OCI-LY7 (cell line): ENCODE results near the gene PSKH1. TPM values are rescaled to one million over a fixed set of nuclear protein-coding genes. Genes with fewer than 3 reads are reported as not detected.
A peak's percentile ranks its signal among the peaks of the same experiment; 100 is the strongest.

Experiments
- BruUV-seq: library from RNA; stranded (reverse); fragments of 400-500 nt; replicated peaks from 2 replicates; lab custom pipeline; 2021; lab: Mats Ljungman, UMichigan
- CTCF ChIA-PET: fragments of 300-600 bp; sonication (Branson Sonifier 250); formaldehyde crosslinking; loops from one replicate; lab custom pipeline; 2022; ENCODE audit warnings: antibody characterized with exemption; ENCODE audit not compliant: unreplicated experiment; lab: Charles Lee
- POLR2A ChIA-PET: fragments of 300-600 bp; sonication (Branson Sonifier 250); formaldehyde crosslinking; loops from one replicate; lab custom pipeline; 2022; ENCODE audit warnings: antibody characterized with exemption; lab: Charles Lee
- DNase-seq: peaks from one replicate; pipeline ENCODE4 v3.0.0-alpha.2; 2015; ENCODE audit warnings: low spot score
- H2AFZ ChIP-seq: fragments of 200-600 bp; sonication (generic), shearing (Covaris generic); 2 replicates; pipeline ENCODE4 v1.6.1; 2014; ENCODE audit warnings: mild to moderate bottlenecking, antibody characterized with exemption, low read length, moderate library complexity
- H3K27ac ChIP-seq: fragments of 200-600 bp; sonication (generic); 2 replicates; pipeline ENCODE4 v1.5.1; 2014; ENCODE audit warnings: mixed run types, low read depth, mild to moderate bottlenecking, moderate library complexity, low read length, inconsistent platforms; ENCODE audit not compliant: poor library complexity, severe bottlenecking
- H3K36me3 ChIP-seq: fragments of 200-600 bp; sonication (generic); 2 replicates; pipeline ENCODE4 v1.6.1; 2014; ENCODE audit warnings: mild to moderate bottlenecking, antibody characterized with exemption, low read length, moderate library complexity, mixed read lengths; ENCODE audit not compliant: insufficient read depth
- H3K4me1 ChIP-seq: fragments of 200-600 bp; sonication (generic); 2 replicates; pipeline ENCODE4 v1.5.1; 2014; ENCODE audit warnings: mild to moderate bottlenecking, low read length; ENCODE audit not compliant: insufficient read depth, poor library complexity, severe bottlenecking
- H3K4me2 ChIP-seq: fragments of 200-600 bp; sonication (generic); 2 replicates; pipeline ENCODE4 v1.6.1; 2014; ENCODE audit warnings: mild to moderate bottlenecking, low read length
- H3K4me3 ChIP-seq: fragments of 200-600 bp; sonication (generic); 2 replicates; pipeline ENCODE4 v1.5.1; 2014; ENCODE audit warnings: mild to moderate bottlenecking, low read depth, low read length; ENCODE audit not compliant: poor library complexity, severe bottlenecking
- H3K79me2 ChIP-seq: fragments of 200-600 bp; sonication (generic); 2 replicates; pipeline ENCODE4 v1.6.1; 2016; ENCODE audit warnings: low read depth, mild to moderate bottlenecking, low read length, moderate library complexity, mixed read lengths; ENCODE audit not compliant: insufficient read depth
- H3K9me2 ChIP-seq: fragments of 200-600 bp; sonication (generic); 2 replicates; pipeline ENCODE4 v1.6.1; 2016; ENCODE audit warnings: mild to moderate bottlenecking, low read length, mixed read lengths; ENCODE audit not compliant: insufficient read depth
- H3K9me3 ChIP-seq: fragments of 200-600 bp; sonication (generic); 2 replicates; pipeline ENCODE4 v1.6.1; 2014; ENCODE audit warnings: mild to moderate bottlenecking, mixed run types, low read length, mixed read lengths
- H4K20me1 ChIP-seq: fragments of 200-600 bp; sonication (generic); 2 replicates; pipeline ENCODE4 v1.6.1; 2014; ENCODE audit warnings: mild to moderate bottlenecking, antibody characterized with exemption, low read length, moderate library complexity, mixed read lengths; ENCODE audit not compliant: insufficient read depth
- EZH2phosphoT487 ChIP-seq: fragments of 200-600 bp; sonication (generic); IDR thresholded peaks from 2 replicates; pipeline ENCODE4 v1.6.1; 2018; ENCODE audit warnings: low read depth, borderline replicate concordance, mild to moderate bottlenecking, mixed run types, antibody characterized with exemption, low read length, moderate library complexity, mixed read lengths
- intact Hi-C: fragments of 100-400 bp; cut with micrococcal nuclease; formaldehyde crosslinking; loops from one replicate; pipeline ENCODE4 v1.10.0; 2022; ENCODE audit not compliant: unreplicated experiment
- total RNA-seq, 2 experiments: library from RNA; depleted of rRNA in 1 of 2; stranded (reverse); fragments of >200 nt in 1 of 2; shearing (Covaris generic) in 1 of 2; gene quantifications; 2 replicates each; pipeline ENCODE4 v1.2.3, GENCODE V29; 2014 to 2022
- TF ChIP-seq, protein P1 (sequence below): fragments of 200-600 bp; sonication (generic); conservative IDR thresholded peaks from 2 replicates; pipeline ENCODE4 v1.5.1; 2014; ENCODE audit warnings: mild to moderate bottlenecking, antibody characterized with exemption, low read length, moderate library complexity, mixed read lengths

The PSKH1 gene
- total RNA-seq, 2 experiments from 2014 or later, result 10.4 to 27.1 TPM

DNA sequence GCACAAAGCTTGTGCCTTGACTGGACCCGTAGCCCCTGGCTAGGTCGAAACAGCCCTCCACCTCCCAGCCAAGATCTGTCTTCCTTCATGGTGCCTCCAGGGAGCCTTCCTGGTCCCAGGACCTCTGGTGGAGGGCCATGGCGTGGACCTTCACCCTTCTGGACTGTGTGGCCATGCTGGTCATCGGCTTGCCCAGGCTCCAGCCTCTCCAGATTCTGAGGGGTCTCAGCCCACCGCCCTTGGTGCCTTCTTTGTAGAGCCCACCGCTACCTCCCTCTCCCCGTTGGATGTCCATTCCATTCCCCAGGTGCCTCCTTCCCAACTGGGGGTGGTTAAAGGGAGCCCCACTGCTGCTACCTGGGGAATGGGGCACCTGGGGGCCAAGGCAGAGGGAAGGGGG is 35.1 kb downstream of the PSKH1 start:
- H3K4me1 ChIP-seq, result peaks cover 10% of the 10 kb centered on the region
- no peaks in the 10 kb centered on the region for H3K79me2 ChIP-seq
- no peak overlapping the region for H3K4me3 ChIP-seq
- no peaks in the 10 kb centered on the region for H3K9me2 ChIP-seq
- H3K27ac ChIP-seq, result no peak overlapping the region
- no TSS peak for BruUV-seq
- TF ChIP-seq EZH2phosphoT487, result no peak
- TF ChIP-seq, protein P1, sequence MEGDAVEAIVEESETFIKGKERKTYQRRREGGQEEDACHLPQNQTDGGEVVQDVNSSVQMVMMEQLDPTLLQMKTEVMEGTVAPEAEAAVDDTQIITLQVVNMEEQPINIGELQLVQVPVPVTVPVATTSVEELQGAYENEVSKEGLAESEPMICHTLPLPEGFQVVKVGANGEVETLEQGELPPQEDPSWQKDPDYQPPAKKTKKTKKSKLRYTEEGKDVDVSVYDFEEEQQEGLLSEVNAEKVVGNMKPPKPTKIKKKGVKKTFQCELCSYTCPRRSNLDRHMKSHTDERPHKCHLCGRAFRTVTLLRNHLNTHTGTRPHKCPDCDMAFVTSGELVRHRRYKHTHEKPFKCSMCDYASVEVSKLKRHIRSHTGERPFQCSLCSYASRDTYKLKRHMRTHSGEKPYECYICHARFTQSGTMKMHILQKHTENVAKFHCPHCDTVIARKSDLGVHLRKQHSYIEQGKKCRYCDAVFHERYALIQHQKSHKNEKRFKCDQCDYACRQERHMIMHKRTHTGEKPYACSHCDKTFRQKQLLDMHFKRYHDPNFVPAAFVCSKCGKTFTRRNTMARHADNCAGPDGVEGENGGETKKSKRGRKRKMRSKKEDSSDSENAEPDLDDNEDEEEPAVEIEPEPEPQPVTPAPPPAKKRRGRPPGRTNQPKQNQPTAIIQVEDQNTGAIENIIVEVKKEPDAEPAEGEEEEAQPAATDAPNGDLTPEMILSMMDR, result no peak
- DNase-seq, result no peak
- no peak overlapping the region for H2AFZ ChIP-seq
- peaks cover 4% of the 10 kb centered on the region; the same call in 1 of the 2 replicates for H4K20me1 ChIP-seq
- intact Hi-C loops, result loop anchor here (1.0 to 2.0 kb wide), 5 partner anchors 45 to 407 kb away; partner anchors contain the start of gene THAP11
- no peaks in the 10 kb centered on the region for H3K9me3 ChIP-seq
- ChIA-PET CTCF (interaction anchor here (0.5 kb wide), 1 partner anchor 45 kb away, joined by 3 read pairs; no protein-coding TSS in a partner anchor), POLR2A (no interaction called here)
- H3K4me2 ChIP-seq, result no peak overlapping the region
- H3K36me3 ChIP-seq, result peaks cover 38% of the 10 kb centered on the region

DNA sequence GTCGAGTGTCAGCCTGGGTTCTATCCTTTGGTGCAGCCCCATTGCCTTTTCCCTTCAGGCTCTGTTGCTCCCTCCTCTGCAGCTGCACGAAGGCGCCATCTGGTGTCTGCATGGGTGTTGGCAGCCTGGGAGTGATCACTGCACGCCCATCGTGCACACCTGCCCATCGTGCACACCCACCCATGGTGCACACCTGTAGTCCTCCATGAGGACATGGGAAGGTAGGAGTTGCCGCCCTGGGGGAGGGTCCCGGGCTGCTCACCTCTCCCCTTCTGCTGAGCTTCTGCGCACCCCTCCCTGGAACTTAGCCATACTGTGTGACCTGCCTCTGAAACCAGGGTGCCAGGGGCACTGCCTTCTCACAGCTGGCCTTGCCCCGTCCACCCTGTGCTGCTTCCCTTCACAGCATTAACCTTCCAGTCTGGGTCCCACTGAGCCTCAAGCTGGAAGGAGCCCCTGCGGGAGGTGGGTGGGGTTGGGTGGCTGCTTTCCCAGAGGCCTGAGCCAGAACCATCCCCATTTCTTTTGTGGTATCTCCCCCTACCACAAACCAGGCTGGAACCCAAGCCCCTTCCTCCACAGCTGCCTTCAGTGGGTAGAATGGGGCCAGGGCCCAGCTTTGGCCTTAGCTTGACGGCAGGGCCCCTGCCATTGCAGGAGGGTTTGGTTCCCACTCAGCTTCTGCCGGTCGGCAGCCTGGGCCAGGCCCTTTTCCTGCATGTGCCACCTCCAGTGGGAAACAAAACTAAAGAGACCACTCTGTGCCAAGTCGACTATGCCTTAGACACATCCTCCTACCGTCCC is 35.7 kb downstream of the PSKH1 start:
- Histone ChIP-seq H4K20me1 (peaks cover 4% of the 10 kb centered on the region; the same call in 1 of the 2 replicates), H3K4me1 (peaks cover 10% of the 10 kb centered on the region), H2AFZ (no peak overlapping the region), H3K79me2 (no peaks in the 10 kb centered on the region), H3K36me3 (peaks cover 42% of the 10 kb centered on the region), H3K4me2 (no peak overlapping the region), H3K9me3 (no peaks in the 10 kb centered on the region), H3K9me2 (no peaks in the 10 kb centered on the region), H3K27ac (no peak overlapping the region), H3K4me3 (no peak overlapping the region)
- intact Hi-C loops, result loop anchor here (1.0 to 2.0 kb wide), 5 partner anchors 45 to 407 kb away; partner anchors contain the start of gene THAP11
- CTCF ChIA-PET, result interaction anchor here (0.5 to 0.9 kb wide), 2 partner anchors 45 to 209 kb away, joined by 3 read pairs; partner anchors contain the start of gene GFOD2
- TSS peak; percentile 26 for BruUV-seq
- peak; percentile 80 for DNase-seq
- POLR2A ChIA-PET, result no interaction called here
- TF ChIP-seq, protein P1, result peak; percentile 90
- no peak for TF ChIP-seq EZH2phosphoT487

DNA sequence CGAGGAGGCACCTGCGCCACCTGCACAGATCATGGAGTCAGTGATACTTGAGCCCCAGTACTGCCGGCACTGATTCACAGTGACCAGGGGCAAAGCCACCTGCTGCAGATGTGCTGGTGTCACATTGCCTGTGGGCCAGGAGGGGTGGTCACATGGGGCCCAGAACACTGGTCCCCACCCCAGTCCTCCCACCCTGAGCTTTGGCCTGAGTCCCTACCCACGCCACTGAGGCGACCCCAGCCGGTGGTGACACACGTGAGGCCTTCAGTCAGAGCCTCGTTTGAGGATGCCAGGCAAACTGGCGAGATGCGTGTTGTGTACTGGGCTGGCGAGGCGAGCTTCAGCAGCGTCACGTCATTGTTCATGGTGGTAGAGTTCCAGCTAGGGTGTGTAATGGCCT is 37.1 kb downstream of the PSKH1 start:
- no peaks in the 10 kb centered on the region for H3K9me3 ChIP-seq
- H2AFZ ChIP-seq, result no peak overlapping the region
- CTCF ChIA-PET, result no interaction called here
- POLR2A ChIA-PET, result no interaction called here
- H3K9me2 ChIP-seq, result no peaks in the 10 kb centered on the region
- peaks cover 3% of the 10 kb centered on the region; the same call in 1 of the 2 replicates for H3K79me2 ChIP-seq
- H3K27ac ChIP-seq, result no peak overlapping the region
- DNase-seq, result no peak
- TF ChIP-seq EZH2phosphoT487, result no peak
- TF ChIP-seq, protein P1, result no peak
- H3K4me3 ChIP-seq, result no peak overlapping the region
- no peak overlapping the region for H3K4me2 ChIP-seq
- peaks cover 20% of the 10 kb centered on the region for H3K4me1 ChIP-seq
- no TSS peak for BruUV-seq
- peaks cover 4% of the 10 kb centered on the region; the same call in 1 of the 2 replicates for H4K20me1 ChIP-seq
- intact Hi-C loops, result no loop called here
- peaks cover 56% of the 10 kb centered on the region for H3K36me3 ChIP-seq
